ENCODE measurements around the gene ODF2. TPM values are rescaled to one million over a fixed set of nuclear protein-coding genes. Genes with fewer than 3 reads are reported as not detected.

The ODF2 gene
- total and polyA plus RNA-seq, 2 experiments from 2014 or later = 17.5 to 26.9 TPM

GRCh38 chr9:128521956-128522355, 66.2 kb downstream of the ODF2 start:
- Histone ChIP-seq H3K36me3 (ENCODE audit: insufficient read depth) (peaks cover 10% of the 10 kb centered on the region; the same call in 1 of the 2 replicates), H4K20me1 (replicated peaks; ENCODE audit: insufficient read depth) (no peaks in the 10 kb centered on the region)

GRCh38 chr9:128523199-128523925, 67.6 kb downstream of the ODF2 start:
- Histone ChIP-seq H3F3A (replicated peaks; ENCODE audit: low read depth) (0 out of 2 replicates have a peak, but pooled peaks cover 4% of the 10 kb centered on the region), H2AFZ (no peak overlapping the region), H3K79me2 (replicated peaks; ENCODE audit: insufficient read depth) (no peaks in the 10 kb centered on the region), H3K4me2 (no peak overlapping the region), H3K9me2 (ENCODE audit: insufficient read depth) (no peaks in the 10 kb centered on the region), H4K20me1 (replicated peaks; ENCODE audit: insufficient read depth) (no peaks in the 10 kb centered on the region), H3K4me1 (ENCODE audit: insufficient read depth) (no peaks in the 10 kb centered on the region), H3K27ac (ENCODE audit: low read depth) (no peak overlapping the region), H3K4me3 (no peak overlapping the region), H3K27me3 (ENCODE audit: insufficient read depth) (no peaks in the 10 kb centered on the region), H3K36me3 (ENCODE audit: insufficient read depth) (peaks cover 14% of the 10 kb centered on the region; the same call in 1 of the 2 replicates)
- H3K4me3 Mint-ChIP-seq = no peak overlapping the region
- no peaks in the 10 kb centered on the region for H3K4me1 Mint-ChIP-seq
- no peaks in the 10 kb centered on the region for H3K27me3 Mint-ChIP-seq (ENCODE audit: insufficient read depth, low read depth, poor library complexity)
- peaks cover 9% of the 10 kb centered on the region for H3K9me3 Mint-ChIP-seq
- DNase-seq (ENCODE audit: low spot score) (peak; percentile 26), ATAC-seq (peak; percentile 88)
- no peak overlapping the region; the same call in 1 of the 2 replicates for H3K27ac Mint-ChIP-seq
- peaks cover 25% of the 10 kb centered on the region for H3K36me3 Mint-ChIP-seq (ENCODE audit: low read depth)
- TF ChIP-seq JUNB (IDR thresholded peaks at IDR 0.05; ENCODE audit: unreplicated experiment) (no peak), POLR2AphosphoS5 (IDR thresholded peaks at IDR 0.05; ENCODE audit: low read depth) (no peak), STAT1 (IDR thresholded peaks at IDR 0.05; ENCODE audit: unreplicated experiment) (no peak), ZNF462 (CRISPR knock-in tag; IDR thresholded peaks at IDR 0.05) (no peak)

More at GRCh38 chr9:128521956-128522355, 66.2 kb downstream of the ODF2 start:
- DNase-seq (ENCODE audit: low spot score) (no peak), ATAC-seq (no peak)
- Histone ChIP-seq H3K9me2 (ENCODE audit: insufficient read depth) (no peaks in the 10 kb centered on the region), H3K79me2 (replicated peaks; ENCODE audit: insufficient read depth) (no peaks in the 10 kb centered on the region), H2AFZ (no peak overlapping the region), H3F3A (replicated peaks; ENCODE audit: low read depth) (0 out of 2 replicates have a peak, but pooled peaks cover 7% of the 10 kb centered on the region), H3K4me3 (no peak overlapping the region), H3K4me1 (ENCODE audit: insufficient read depth) (no peaks in the 10 kb centered on the region), H3K27ac (ENCODE audit: low read depth) (no peak overlapping the region), H3K4me2 (no peak overlapping the region), H3K27me3 (ENCODE audit: insufficient read depth) (no peaks in the 10 kb centered on the region)
- Mint-ChIP-seq H3K27ac (no peak overlapping the region), H3K27me3 (ENCODE audit: insufficient read depth, low read depth, poor library complexity) (no peaks in the 10 kb centered on the region), H3K4me1 (no peaks in the 10 kb centered on the region), H3K9me3 (peaks cover 13% of the 10 kb centered on the region), H3K36me3 (ENCODE audit: low read depth) (peaks cover 34% of the 10 kb centered on the region), H3K4me3 (no peak overlapping the region)
- TF ChIP-seq REST (IDR thresholded peaks at IDR 0.05; ENCODE audit: unreplicated experiment) = no peak
- TF ChIP-seq POLR2AphosphoS5 (IDR thresholded peaks at IDR 0.05; ENCODE audit: low read depth) = no peak
- TF ChIP-seq ZNF114 (CRISPR knock-in tag; IDR thresholded peaks at IDR 0.05) = no peak

All from GM23338 (cell line).